Testis (tissue), 5 donors: Measurements from ENCODE around the gene RBM3. TPM values are rescaled to one million over a fixed set of nuclear protein-coding genes. Genes with fewer than 3 reads are reported as not detected.
"Not testable (repeated sequence)": the region's sequence is repeated elsewhere in the genome, so short reads cannot be mapped to it uniquely, and the experiment has no call there.

Source experiments
- DNase-seq: peaks from one replicate; pipeline ENCODE4 v3.0.0-alpha.2; 2019
- H3K27ac ChIP-seq, 2 donors: fragments of 200-600 bp; sonication (generic); one replicate each; pipeline ENCODE4 v1.5.1; 2019
- H3K27me3 ChIP-seq: fragments of 200-600 bp; sonication (generic); one replicate; pipeline ENCODE4 v1.5.1; 2019
- H3K36me3 ChIP-seq: fragments of 200-600 bp; sonication (generic); one replicate; pipeline ENCODE4 v1.5.1; 2017; ENCODE audit warnings: low read depth; ENCODE audit errors: missing control alignments
- H3K4me1 ChIP-seq: fragments of 200-600 bp; sonication (generic); one replicate; pipeline ENCODE4 v1.5.1; 2019
- H3K4me3 ChIP-seq, 2 donors: fragments of 200-600 bp; sonication (generic); one replicate each; pipeline ENCODE4 v1.5.1; 2017 to 2019
- H3K9me3 ChIP-seq: fragments of 200-600 bp; sonication (generic); one replicate; pipeline ENCODE4 v1.5.1; 2017
- POLR2A ChIP-seq: fragments of 450-650 bp; IDR thresholded peaks from one replicate; pipeline ENCODE4 v1.6.1; 2017; ENCODE audit warnings: antibody characterized with exemption, mild to moderate bottlenecking, moderate library complexity
- WGBS, 2 donors: methylation state at CpG; one replicate each; pipeline ENCODE4 v1.1.5; 2018; 5-methylcytosine and 5-hydroxymethylcytosine counted together
- intact Hi-C: fragments of 100-400 bp; cut with DNase I; formaldehyde crosslinking; loops from one replicate; pipeline ENCODE4 v1.15.1; 2023; ENCODE audit warnings: low total_unique reads
- long read RNA-seq, 2 donors: transcript quantifications; one replicate each; lab custom pipeline, GENCODE V29; 2026
- polyA plus RNA-seq: library from polyadenylated mRNA; stranded (reverse); fragments of 350-450 nt; fragmentation: Illumina TruSeq; extraction: RNeasy Lipid Tissue Mini Kit (QIAGEN cat#74804); gene quantifications from one replicate; pipeline ENCODE4 v1.2.3, GENCODE V29; 2014; ENCODE audit warnings: low read depth, low replicate concordance; ENCODE audit not compliant: insufficient read depth
- total RNA-seq, 2 donors: library from RNA; depleted of rRNA; stranded (reverse); fragments of >200 nt; gene quantifications; one replicate each; pipeline ENCODE4 v1.2.3, GENCODE V29; 2016
- TF ChIP-seq, protein P1 (sequence below), 3 experiments: fragments of 450-650 bp in 2 of 3; fragments of 200-600 bp in 1 of 3; sonication (generic) in 1 of 3; IDR thresholded peaks; one replicate each; pipeline ENCODE4 v1.5.1; 2016 to 2019; ENCODE audit warnings: antibody characterized with exemption in 3 of 3, mild to moderate bottlenecking in 2 of 3, moderate library complexity in 1 of 3

The RBM3 gene
- total RNA-seq: 100 to 1,000 TPM; 121 to 167 TPM
- polyA plus RNA-seq: 214 TPM
- long read RNA-seq, donor 1, transcript RBM3-202 (6 exons, 1,130 nt): minor isoform, 5 of 168 reads
- long read RNA-seq, donor 1, transcript RBM3-203 (7 exons, 2,162 nt): major isoform, 68 of 168 reads
- long read RNA-seq, donor 1, transcript RBM3-204 (8 exons, 1,375 nt): minor isoform, 8 of 168 reads
- long read RNA-seq, donor 1, partial matches to known transcripts: 69 of 168 reads
- long read RNA-seq, donor 1, other reads (novel, unspliced or antisense): 11 of 168 reads
- long read RNA-seq, donor 2, transcript RBM3-203 (7 exons, 2,162 nt): major isoform, 49 of 102 reads
- long read RNA-seq, donor 2, partial matches to known transcripts: 42 of 102 reads
- long read RNA-seq, donor 2, other reads (novel, unspliced or antisense): 0 of 102 reads

DNA sequence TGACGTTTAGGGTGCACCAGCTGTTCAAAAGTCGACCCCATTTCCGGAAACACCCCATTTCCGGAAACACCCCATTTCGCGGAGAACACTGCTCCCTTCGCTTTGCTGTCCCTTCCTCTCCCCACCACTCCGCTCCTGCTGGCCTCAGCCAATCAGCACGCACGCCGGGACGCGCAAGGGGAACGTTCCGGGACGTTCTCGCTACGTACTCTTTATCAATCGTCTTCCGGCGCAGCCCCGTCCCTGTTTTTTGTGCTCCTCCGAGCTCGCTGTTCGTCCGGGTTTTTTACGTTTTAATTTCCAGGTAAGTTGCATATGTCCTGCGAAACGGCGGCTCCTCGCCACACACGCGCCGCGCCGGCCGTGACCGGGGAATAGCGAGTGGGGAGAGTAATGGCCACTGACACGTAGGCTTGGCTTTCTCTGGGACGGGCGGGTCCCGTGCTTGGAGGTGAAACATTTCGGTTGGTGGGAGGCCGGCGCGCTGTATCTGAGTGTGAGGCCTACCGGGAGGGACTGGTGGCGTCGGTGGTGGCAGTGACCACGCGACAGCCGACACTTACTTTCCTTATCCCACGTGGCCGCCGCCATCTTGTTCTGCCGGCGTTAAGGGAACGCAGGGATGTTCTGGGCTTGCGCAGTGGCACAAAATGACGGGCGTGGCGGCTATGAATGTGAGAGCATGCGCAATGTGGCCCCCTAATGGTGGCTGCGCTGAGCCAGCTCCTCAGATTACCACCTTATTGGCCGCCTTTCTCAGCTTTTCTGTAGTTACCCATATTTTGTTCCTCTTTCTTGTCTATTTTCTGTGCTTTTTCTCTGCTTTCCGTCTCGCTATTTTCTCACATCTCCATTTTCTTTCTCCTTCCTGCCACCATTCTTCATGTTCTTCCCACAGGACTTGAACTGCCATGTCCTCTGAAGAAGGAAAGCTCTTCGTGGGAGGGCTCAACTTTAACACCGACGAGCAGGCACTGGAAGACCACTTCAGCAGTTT, at the start of gene RBM3:
TSS of gene RBM3 (plus strand) at position 215 of the 997 bp plus-strand sequence. CDS start at position 912, 697 bp downstream.
- Histone ChIP-seq H3K9me3 (no peaks in the 10 kb centered on the region), H3K36me3 (no peaks in the 10 kb centered on the region), H3K27ac (peak within 1 kb of the TSS; percentile 97 to 98), H3K27me3 (no peaks in the 10 kb centered on the region), H3K4me1 (no peaks in the 10 kb centered on the region), H3K4me3 (peak within 1 kb of the TSS; percentile 68 to 85)
- TF ChIP-seq, protein P1, sequence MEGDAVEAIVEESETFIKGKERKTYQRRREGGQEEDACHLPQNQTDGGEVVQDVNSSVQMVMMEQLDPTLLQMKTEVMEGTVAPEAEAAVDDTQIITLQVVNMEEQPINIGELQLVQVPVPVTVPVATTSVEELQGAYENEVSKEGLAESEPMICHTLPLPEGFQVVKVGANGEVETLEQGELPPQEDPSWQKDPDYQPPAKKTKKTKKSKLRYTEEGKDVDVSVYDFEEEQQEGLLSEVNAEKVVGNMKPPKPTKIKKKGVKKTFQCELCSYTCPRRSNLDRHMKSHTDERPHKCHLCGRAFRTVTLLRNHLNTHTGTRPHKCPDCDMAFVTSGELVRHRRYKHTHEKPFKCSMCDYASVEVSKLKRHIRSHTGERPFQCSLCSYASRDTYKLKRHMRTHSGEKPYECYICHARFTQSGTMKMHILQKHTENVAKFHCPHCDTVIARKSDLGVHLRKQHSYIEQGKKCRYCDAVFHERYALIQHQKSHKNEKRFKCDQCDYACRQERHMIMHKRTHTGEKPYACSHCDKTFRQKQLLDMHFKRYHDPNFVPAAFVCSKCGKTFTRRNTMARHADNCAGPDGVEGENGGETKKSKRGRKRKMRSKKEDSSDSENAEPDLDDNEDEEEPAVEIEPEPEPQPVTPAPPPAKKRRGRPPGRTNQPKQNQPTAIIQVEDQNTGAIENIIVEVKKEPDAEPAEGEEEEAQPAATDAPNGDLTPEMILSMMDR (IDR thresholded peaks at IDR 0.05): peak in 2 of 3 experiments; percentile 34 to 36
- no peak for TF ChIP-seq POLR2A
- 0% methylated on average over 31 to 54 of the region's 71 CpGs for WGBS, 2 donors
- peak; percentile 93 for DNase-seq
- intact Hi-C loops: no loop called here

- H3K4me1 ChIP-seq, intact Hi-C loops: not testable (repeated sequence)
Observed at GRCh38 chrX:48525853-48526252, 48.4 kb upstream of the RBM3 start.

DNA sequence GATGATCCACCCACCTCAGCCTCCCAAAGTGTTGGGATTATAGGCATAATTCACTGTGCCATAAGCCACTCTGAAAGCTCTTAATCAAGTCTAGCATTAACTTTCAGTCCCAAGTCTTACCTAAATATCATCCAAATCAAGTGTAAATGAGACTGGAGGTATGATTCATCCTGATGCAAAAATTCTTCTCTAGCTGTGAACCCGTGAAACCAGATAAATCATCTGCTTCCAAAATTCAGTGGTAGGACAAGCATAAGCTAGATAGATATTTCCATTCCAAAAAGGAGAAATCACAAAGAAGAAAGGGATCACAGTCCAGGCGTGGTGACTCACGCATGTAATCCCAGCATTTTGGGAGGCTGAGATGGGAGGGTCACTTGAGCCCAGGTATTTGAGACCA, 43.5 kb upstream of the RBM3 start:
- Histone ChIP-seq H3K4me1 (no peaks in the 10 kb centered on the region), H3K9me3 (no peaks in the 10 kb centered on the region), H3K36me3 (no peaks in the 10 kb centered on the region), H3K27ac (no peak overlapping the region), H3K27me3 (no peaks in the 10 kb centered on the region), H3K4me3 (no peak overlapping the region)
- intact Hi-C loops: no loop called here
- WGBS, 2 donors: 82 to 93% methylated on average over 3 of the region's 3 CpGs
- TF ChIP-seq, protein P1 (IDR thresholded peaks at IDR 0.05): no peak
- TF ChIP-seq POLR2A: no peak
- no peak for DNase-seq

More at GRCh38 chrX:48525853-48526252, 48.4 kb upstream of the RBM3 start:
- not testable (repeated sequence) for H3K4me3 ChIP-seq, DNase-seq, H3K27ac ChIP-seq, H3K36me3 ChIP-seq, H3K9me3 ChIP-seq, H3K27me3 ChIP-seq
- 87 to 96% methylated on average over 6 to 8 of the region's 8 CpGs for WGBS, 2 donors

GRCh38 chrX:48531358-48531959, 42.8 kb upstream of the RBM3 start:
- no peak for DNase-seq
- TF ChIP-seq, protein P1 (IDR thresholded peaks at IDR 0.05): no peak
- no peak for TF ChIP-seq POLR2A
- H3K27ac ChIP-seq: no peak overlapping the region
- H3K9me3 ChIP-seq: no peaks in the 10 kb centered on the region
- no peaks in the 10 kb centered on the region for H3K36me3 ChIP-seq
- no peaks in the 10 kb centered on the region for H3K27me3 ChIP-seq
- intact Hi-C loops: no loop called here
- 74 to 78% methylated on average over 4 to 5 of the region's 5 CpGs for WGBS, 2 donors
- no peaks in the 10 kb centered on the region for H3K4me1 ChIP-seq
- H3K4me3 ChIP-seq: no peak overlapping the region
